B cell (primary cell): ENCODE results near the gene GADD45B. TPM values are rescaled to one million over a fixed set of nuclear protein-coding genes. Genes with fewer than 3 reads are reported as not detected.

Experiments used
- ATAC-seq: fragments of 200-7000 bp; cut with Tn5 transposase; one replicate; pipeline ENCODE4 v1.10.0; 2021; ENCODE audit warnings: low read depth, mild to moderate bottlenecking, moderate number of reproducible peaks, moderate library complexity
- CTCF ChIA-PET: fragments of 350-600 bp; sonication (Branson Sonifier 250); formaldehyde crosslinking; loops from one replicate; lab custom pipeline; 2021; ENCODE audit warnings: antibody characterized with exemption, inconsistent platforms; lab: Charles Lee
- POLR2A ChIA-PET: fragments of 350-600 bp; sonication (Branson Sonifier 250); formaldehyde crosslinking; loops from one replicate; lab custom pipeline; 2021; ENCODE audit warnings: antibody characterized with exemption; lab: Charles Lee
- DNase-seq: peaks from one replicate; pipeline ENCODE4 v3.0.0; 2013
- H2AFZ ChIP-seq: 2 replicates; pipeline ENCODE4 v1.6.1; 2012; ENCODE audit warnings: mild to moderate bottlenecking, low read depth, low read length; ENCODE audit not compliant: insufficient read depth, poor library complexity, severe bottlenecking
- H3K27ac ChIP-seq, 2 donors: 1 replicate in 1 of 2; 2 replicates in 1 of 2; pipeline ENCODE4 v1.5.1; 2012 to 2013; ENCODE audit warnings: low read length in 2 of 2, mild to moderate bottlenecking in 2 of 2, moderate library complexity in 1 of 2
- H3K27me3 ChIP-seq, 4 experiments: fragments of 200-600 bp in 1 of 4; sonication (generic) in 1 of 4; replicated peaks in 1 of 4; 1 replicate in 2 of 4; 2 replicates in 2 of 4; pipeline versions ENCODE4 v1.6.1 to v1.7.0; 2013 to 2016; ENCODE audit warnings: low read length in 3 of 4, mild to moderate bottlenecking in 2 of 4, mixed read lengths in 1 of 4, moderate library complexity in 1 of 4; ENCODE audit not compliant: insufficient read depth in 4 of 4, control insufficient read depth in 3 of 4; ENCODE audit errors: control extremely low read depth in 1 of 4
- H3K36me3 ChIP-seq, 2 experiments: replicated peaks in 1 of 2; 1 replicate in 1 of 2; 2 replicates in 1 of 2; pipeline versions ENCODE4 v1.6.1 to v1.7.1; 2013; ENCODE audit warnings: low read length in 1 of 2; ENCODE audit not compliant: insufficient read depth in 2 of 2, control insufficient read depth in 1 of 2; ENCODE audit errors: control extremely low read depth in 1 of 2, extremely low read depth in 1 of 2
- H3K4me1 ChIP-seq, 2 donors: fragments of 200-600 bp in 1 of 2; sonication (generic) in 1 of 2; 1 replicate in 1 of 2; 2 replicates in 1 of 2; pipeline versions ENCODE4 v1.5.1 to v1.6.1; 2013 to 2017; ENCODE audit warnings: low read length in 2 of 2; ENCODE audit not compliant: control insufficient read depth in 2 of 2, insufficient read depth in 2 of 2
- H3K4me2 ChIP-seq: replicated peaks from 2 replicates; pipeline ENCODE3; 2012; ENCODE audit warnings: mild to moderate bottlenecking, low read depth, low read length; ENCODE audit not compliant: poor library complexity, severe bottlenecking
- H3K4me3 ChIP-seq, 5 experiments: fragments of 200-600 bp in 1 of 5; sonication (generic) in 1 of 5; 1 replicate in 3 of 5; 2 replicates in 2 of 5; pipeline versions ENCODE4 v1.5.1 to v1.7.0; 2011 to 2016; ENCODE audit warnings: low read length in 4 of 5, mild to moderate bottlenecking in 4 of 5, low read depth in 2 of 5, control low read depth in 1 of 5, moderate library complexity in 1 of 5; ENCODE audit not compliant: insufficient read depth in 1 of 5; ENCODE audit errors: control extremely low read depth in 1 of 5, extremely low read depth in 1 of 5
- H3K79me2 ChIP-seq: fragments of 200-600 bp; sonication (generic); one replicate; pipeline ENCODE4 v1.6.0; 2016; ENCODE audit warnings: low read length; ENCODE audit not compliant: control insufficient read depth, insufficient read depth
- H3K9ac ChIP-seq: fragments of 200-600 bp; sonication (generic); 2 replicates; pipeline ENCODE4 v1.6.1; 2017; ENCODE audit warnings: mild to moderate bottlenecking, low read length, moderate library complexity
- H3K9me3 ChIP-seq, 3 donors: one replicate each; pipeline versions ENCODE4 v1.6.1 to v1.7.1; 2013; ENCODE audit warnings: low read length in 2 of 3; ENCODE audit not compliant: control insufficient read depth in 2 of 3, insufficient read depth in 1 of 3; ENCODE audit errors: control extremely low read depth in 1 of 3
- H4K20me1 ChIP-seq: 2 replicates; pipeline ENCODE4 v1.6.0; 2012; ENCODE audit warnings: mild to moderate bottlenecking, low read length; ENCODE audit not compliant: insufficient read depth, control insufficient read depth, poor library complexity, severe bottlenecking
- H3K27ac Mint-ChIP-seq: one replicate; pipeline ENCODE4 v1.8.0; 2021; ENCODE audit warnings: mixed read lengths
- H3K27me3 Mint-ChIP-seq: one replicate; pipeline ENCODE4 v1.8.0; 2021; ENCODE audit warnings: mixed read lengths
- H3K4me1 Mint-ChIP-seq: one replicate; pipeline ENCODE4 v1.8.0; 2021; ENCODE audit warnings: mixed read lengths
- H3K4me3 Mint-ChIP-seq: one replicate; pipeline ENCODE4 v1.8.0; 2021; ENCODE audit warnings: mixed read lengths
- H3K9me3 Mint-ChIP-seq: one replicate; pipeline ENCODE4 v1.8.0; 2022; ENCODE audit warnings: mixed read lengths; ENCODE audit not compliant: insufficient read depth
- EZH2 ChIP-seq: IDR thresholded peaks from 2 replicates; pipeline ENCODE4 v1.6.1; 2012; ENCODE audit warnings: borderline replicate concordance, low read depth, mild to moderate bottlenecking, moderate library complexity, low read length; ENCODE audit not compliant: insufficient read depth, poor library complexity, severe bottlenecking
- WGBS: methylation state at CpG from one replicate; pipeline ENCODE4 v1.1.5; 2013; ENCODE audit warnings: missing lambda C conversion rate; ENCODE audit not compliant: insufficient coverage; 5-methylcytosine and 5-hydroxymethylcytosine counted together
- intact Hi-C: fragments of 100-400 bp; cut with micrococcal nuclease; formaldehyde crosslinking; loops from one replicate; pipeline ENCODE4 v1.10.0; 2022
- polyA plus RNA-seq: library from polyadenylated mRNA; depleted of rRNA; stranded (reverse); fragments of >200 nt; gene quantifications from 2 replicates; pipeline ENCODE4 v1.2.3, GENCODE V29; 2012
- total RNA-seq, 2 donors: library from RNA; stranded (reverse); fragments of 120-200 nt in 1 of 2; gene quantifications; 1 replicate in 1 of 2; 2 replicates in 1 of 2; pipeline versions ENCODE4 v1.2.3 to v1.2.4, GENCODE V29; 2013 to 2022
- TF ChIP-seq, protein P1 (sequence below): fragments of 200-600 bp; IDR thresholded peaks from one replicate; pipeline ENCODE4 v1.8.0; 2022; ENCODE audit warnings: antibody characterized with exemption, mild to moderate bottlenecking

Gene GADD45B
- total and polyA plus RNA-seq, 2 donors (not counting 1 experiment from before 2014, with no cell fraction given) = 166 to 215 TPM

DNA sequence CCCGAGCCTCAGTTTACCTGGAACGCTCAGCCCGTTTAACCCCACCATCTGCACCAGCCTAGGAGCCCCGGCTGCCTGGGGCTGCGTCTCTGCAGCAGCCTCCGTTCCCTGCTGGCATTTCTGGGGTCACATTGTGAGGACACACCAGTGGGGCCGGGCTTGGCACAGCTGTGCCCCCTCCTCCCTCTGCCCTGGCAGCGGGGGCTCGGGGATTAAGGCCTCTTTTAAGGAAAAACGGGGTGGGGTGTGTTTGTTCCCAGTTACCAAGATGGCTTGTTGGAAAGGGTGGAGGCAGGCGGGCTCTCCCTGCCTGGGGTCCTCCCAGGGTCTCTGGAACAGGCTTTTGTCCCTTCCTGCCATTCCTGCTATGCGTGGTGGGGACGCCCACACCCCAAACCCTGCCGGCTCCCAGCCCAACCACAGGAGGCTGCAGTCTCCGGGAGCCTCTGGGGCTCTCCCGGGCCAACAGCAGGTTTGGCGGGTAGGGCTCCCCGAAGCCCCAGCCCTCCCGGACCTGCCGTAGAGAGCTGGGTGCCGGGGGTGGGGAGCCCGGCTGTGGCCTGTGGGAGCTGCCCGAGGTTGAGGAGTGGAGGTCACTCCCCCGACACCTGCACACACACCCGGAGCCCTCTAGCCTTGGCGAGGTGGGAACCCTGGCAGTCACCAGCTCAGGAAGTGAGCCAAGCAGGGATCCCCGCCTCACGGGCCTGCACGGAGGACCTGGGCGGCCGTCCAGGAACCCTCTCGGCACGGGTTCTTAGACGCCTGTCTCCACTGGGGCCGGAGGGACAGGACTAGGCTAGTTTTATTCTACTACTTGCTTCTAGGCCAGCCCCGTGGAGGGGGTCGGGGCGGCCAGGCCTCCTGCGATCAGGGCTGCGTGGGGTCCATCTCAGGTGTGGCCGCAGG lies 36.9 kb downstream of the GADD45B start:
- no peak for ATAC-seq
- Mint-ChIP-seq H3K27me3 (no peaks in the 10 kb centered on the region), H3K4me1 (peaks cover 20% of the 10 kb centered on the region), H3K4me3 (no peak overlapping the region), H3K27ac (no peak overlapping the region), H3K9me3 (no peaks in the 10 kb centered on the region)
- Histone ChIP-seq H3K36me3 (peaks cover 0 to 21% of the 10 kb centered on the region in 2 experiments), H3K27ac (no peak overlapping the region), H3K4me2 (no peak overlapping the region), H4K20me1 (peaks cover 32% of the 10 kb centered on the region), H3K4me1 (peaks cover 3 to 15% of the 10 kb centered on the region in 2 donors), H3K9ac (no peak overlapping the region), H3K27me3 (no peaks in the 10 kb centered on the region), H3K4me3 (no peak overlapping the region), H3K79me2 (peaks cover 2% of the 10 kb centered on the region), H2AFZ (no peak overlapping the region), H3K9me3 (peaks cover 0 to 11% (median 0%) of the 10 kb centered on the region in 3 donors)
- no peak for DNase-seq
- no peak for TF ChIP-seq EZH2
- TF ChIP-seq, protein P1, sequence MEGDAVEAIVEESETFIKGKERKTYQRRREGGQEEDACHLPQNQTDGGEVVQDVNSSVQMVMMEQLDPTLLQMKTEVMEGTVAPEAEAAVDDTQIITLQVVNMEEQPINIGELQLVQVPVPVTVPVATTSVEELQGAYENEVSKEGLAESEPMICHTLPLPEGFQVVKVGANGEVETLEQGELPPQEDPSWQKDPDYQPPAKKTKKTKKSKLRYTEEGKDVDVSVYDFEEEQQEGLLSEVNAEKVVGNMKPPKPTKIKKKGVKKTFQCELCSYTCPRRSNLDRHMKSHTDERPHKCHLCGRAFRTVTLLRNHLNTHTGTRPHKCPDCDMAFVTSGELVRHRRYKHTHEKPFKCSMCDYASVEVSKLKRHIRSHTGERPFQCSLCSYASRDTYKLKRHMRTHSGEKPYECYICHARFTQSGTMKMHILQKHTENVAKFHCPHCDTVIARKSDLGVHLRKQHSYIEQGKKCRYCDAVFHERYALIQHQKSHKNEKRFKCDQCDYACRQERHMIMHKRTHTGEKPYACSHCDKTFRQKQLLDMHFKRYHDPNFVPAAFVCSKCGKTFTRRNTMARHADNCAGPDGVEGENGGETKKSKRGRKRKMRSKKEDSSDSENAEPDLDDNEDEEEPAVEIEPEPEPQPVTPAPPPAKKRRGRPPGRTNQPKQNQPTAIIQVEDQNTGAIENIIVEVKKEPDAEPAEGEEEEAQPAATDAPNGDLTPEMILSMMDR = no peak
- POLR2A ChIA-PET = no interaction called here
- CTCF ChIA-PET = interaction anchor here (0.6 to 0.7 kb wide), 2 partner anchors 33 to 503 kb away, joined by 3 read pairs; no protein-coding TSS in a partner anchor
- intact Hi-C loops = loop anchor here (10.0 kb wide), 1 partner anchor 852 kb away; the partner anchor contains the start of gene NFIC
- 93% methylated on average over 37 of the region's 41 CpGs for WGBS
